ENCODE data around the gene KCNMB4.

- TF ChIP-seq CTCF (IDR thresholded peaks at IDR 0.05; ENCODE audit: low read depth, low read length) (no peak), EZH2phosphoT487 (IDR thresholded peaks at IDR 0.05; ENCODE audit: low read depth) (no peak)
Observed at GRCh38 chr12:70399311-70399710, 33.2 kb downstream of the KCNMB4 start.
